ENCODE measurements around the gene VN1R5.

Gene VN1R5

GRCh38 chr1:247270003-247270402 is 14.1 kb downstream of the VN1R5 start:
- Histone ChIP-seq H3K4me3 (ENCODE audit: insufficient read depth, low read length, poor library complexity, severe bottlenecking) (no peak overlapping the region), H3K9me2 (replicated peaks; ENCODE audit: insufficient read depth, low read length) (no peaks in the 10 kb centered on the region), H2AFZ (ENCODE audit: low read depth, low read length, severe bottlenecking) (no peak overlapping the region), H3K9me3 (ENCODE audit: insufficient read depth, low read length) (peaks cover 4% of the 10 kb centered on the region; the same call in 1 of the 2 replicates), H3K9ac (ENCODE audit: low read length) (no peak overlapping the region), H3K36me3 (ENCODE audit: low read length) (no peaks in the 10 kb centered on the region; the same call in 1 of the 2 replicates), H4K20me1 (ENCODE audit: low read depth, low read length) (no peaks in the 10 kb centered on the region), H3K27me3 (ENCODE audit: low read length) (no peaks in the 10 kb centered on the region), H3K4me2 (ENCODE audit: low read depth, low read length, poor library complexity, severe bottlenecking) (no peak overlapping the region), H3F3A (ENCODE audit: insufficient read depth) (no peaks in the 10 kb centered on the region), H3K79me2 (ENCODE audit: insufficient read depth, low read length) (no peaks in the 10 kb centered on the region), H3K27ac (ENCODE audit: low read depth, low read length) (no peak overlapping the region)
- TF ChIP-seq, protein P1, sequence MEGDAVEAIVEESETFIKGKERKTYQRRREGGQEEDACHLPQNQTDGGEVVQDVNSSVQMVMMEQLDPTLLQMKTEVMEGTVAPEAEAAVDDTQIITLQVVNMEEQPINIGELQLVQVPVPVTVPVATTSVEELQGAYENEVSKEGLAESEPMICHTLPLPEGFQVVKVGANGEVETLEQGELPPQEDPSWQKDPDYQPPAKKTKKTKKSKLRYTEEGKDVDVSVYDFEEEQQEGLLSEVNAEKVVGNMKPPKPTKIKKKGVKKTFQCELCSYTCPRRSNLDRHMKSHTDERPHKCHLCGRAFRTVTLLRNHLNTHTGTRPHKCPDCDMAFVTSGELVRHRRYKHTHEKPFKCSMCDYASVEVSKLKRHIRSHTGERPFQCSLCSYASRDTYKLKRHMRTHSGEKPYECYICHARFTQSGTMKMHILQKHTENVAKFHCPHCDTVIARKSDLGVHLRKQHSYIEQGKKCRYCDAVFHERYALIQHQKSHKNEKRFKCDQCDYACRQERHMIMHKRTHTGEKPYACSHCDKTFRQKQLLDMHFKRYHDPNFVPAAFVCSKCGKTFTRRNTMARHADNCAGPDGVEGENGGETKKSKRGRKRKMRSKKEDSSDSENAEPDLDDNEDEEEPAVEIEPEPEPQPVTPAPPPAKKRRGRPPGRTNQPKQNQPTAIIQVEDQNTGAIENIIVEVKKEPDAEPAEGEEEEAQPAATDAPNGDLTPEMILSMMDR (IDR thresholded peaks at IDR 0.05; ENCODE audit: insufficient read depth, low read length, poor library complexity, severe bottlenecking), result no peak
- no peak for TF ChIP-seq EZH2phosphoT487 (conservative IDR thresholded peaks at IDR 0.05; ENCODE audit: low read length)

GRCh38 chr1:247273013-247273412 is 17.1 kb downstream of the VN1R5 start:
- Histone ChIP-seq H3K79me2 (ENCODE audit: insufficient read depth, low read length) (no peaks in the 10 kb centered on the region), H3K27ac (ENCODE audit: low read depth, low read length) (no peak overlapping the region), H3K4me3 (ENCODE audit: insufficient read depth, low read length, poor library complexity, severe bottlenecking) (no peak overlapping the region), H3K9me3 (ENCODE audit: insufficient read depth, low read length) (peaks cover 4% of the 10 kb centered on the region; the same call in 1 of the 2 replicates), H3K4me2 (ENCODE audit: low read depth, low read length, poor library complexity, severe bottlenecking) (no peak overlapping the region), H3K36me3 (ENCODE audit: low read length) (no peaks in the 10 kb centered on the region), H3K9ac (ENCODE audit: low read length) (no peak overlapping the region), H4K20me1 (ENCODE audit: low read depth, low read length) (no peaks in the 10 kb centered on the region), H3F3A (ENCODE audit: insufficient read depth) (no peaks in the 10 kb centered on the region), H3K9me2 (replicated peaks; ENCODE audit: insufficient read depth, low read length) (no peaks in the 10 kb centered on the region), H3K27me3 (ENCODE audit: low read length) (no peaks in the 10 kb centered on the region), H2AFZ (ENCODE audit: low read depth, low read length, severe bottlenecking) (no peak overlapping the region)
- no peak for TF ChIP-seq EZH2phosphoT487 (conservative IDR thresholded peaks at IDR 0.05; ENCODE audit: low read length)
- TF ChIP-seq, protein P1 (IDR thresholded peaks at IDR 0.05; ENCODE audit: insufficient read depth, low read length, poor library complexity, severe bottlenecking), result no peak

DNA sequence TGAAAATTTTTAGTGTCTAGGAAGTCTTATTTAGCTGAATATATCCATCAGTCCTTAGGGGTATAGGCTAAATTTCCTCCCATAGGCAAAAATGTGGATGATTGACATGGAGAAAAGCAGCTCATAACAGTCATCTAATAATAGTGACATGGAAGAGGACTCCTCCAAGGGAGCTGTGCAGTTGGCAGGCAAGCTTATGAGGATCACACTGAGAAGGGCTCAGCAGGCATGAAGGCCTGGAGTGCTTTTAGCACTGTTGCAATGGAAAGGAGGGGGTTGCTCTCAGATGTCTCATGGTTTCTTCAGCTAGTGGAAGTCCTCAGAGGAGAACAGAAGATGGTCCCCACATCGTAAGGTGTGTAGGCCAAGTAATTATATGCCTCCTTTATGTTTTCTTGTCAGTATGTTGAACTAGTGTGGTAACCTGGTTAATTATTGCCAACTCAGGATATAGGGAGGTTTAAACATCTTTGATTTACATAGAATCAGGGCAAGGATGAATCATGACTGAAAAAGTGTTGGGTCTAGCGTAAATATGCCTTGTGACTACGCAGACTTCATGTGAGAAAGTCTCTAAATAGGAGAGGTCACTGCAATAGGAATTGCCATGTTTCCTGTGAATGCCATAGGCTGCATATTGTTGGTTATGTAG is 18.9 kb downstream of the VN1R5 start:
- H3K9me3 ChIP-seq (ENCODE audit: insufficient read depth, low read length), result peaks cover 4% of the 10 kb centered on the region; the same call in 1 of the 2 replicates
- no peaks in the 10 kb centered on the region for H3K79me2 ChIP-seq (ENCODE audit: insufficient read depth, low read length)
- H4K20me1 ChIP-seq (ENCODE audit: low read depth, low read length), result no peaks in the 10 kb centered on the region
- TF ChIP-seq, protein P1 (IDR thresholded peaks at IDR 0.05; ENCODE audit: insufficient read depth, low read length, poor library complexity, severe bottlenecking), result no peak
- TF ChIP-seq EZH2phosphoT487 (conservative IDR thresholded peaks at IDR 0.05; ENCODE audit: low read length), result no peak
- H3K4me2 ChIP-seq (ENCODE audit: low read depth, low read length, poor library complexity, severe bottlenecking), result no peak overlapping the region
- H3K36me3 ChIP-seq (ENCODE audit: low read length), result no peaks in the 10 kb centered on the region
- no peak overlapping the region for H3K9ac ChIP-seq (ENCODE audit: low read length)
- no peaks in the 10 kb centered on the region for H3K9me2 ChIP-seq (replicated peaks; ENCODE audit: insufficient read depth, low read length)
- H3K4me3 ChIP-seq (ENCODE audit: insufficient read depth, low read length, poor library complexity, severe bottlenecking), result no peak overlapping the region
- no peak overlapping the region for H2AFZ ChIP-seq (ENCODE audit: low read depth, low read length, severe bottlenecking)
- no peaks in the 10 kb centered on the region for H3F3A ChIP-seq (ENCODE audit: insufficient read depth)
- no peaks in the 10 kb centered on the region for H3K27me3 ChIP-seq (ENCODE audit: low read length)
- H3K27ac ChIP-seq (ENCODE audit: low read depth, low read length), result no peak overlapping the region
